HT1080 (cell line): ENCODE measurements around the gene PPP2R5D. TPM values are rescaled to one million over a fixed set of nuclear protein-coding genes. Genes with fewer than 3 reads are reported as not detected.
"Not testable (repeated sequence)": the region's sequence is repeated elsewhere in the genome, so short reads cannot be mapped to it uniquely, and the experiment has no call there.

Experiments
- DNase-seq: peaks from one replicate; pipeline ENCODE4 v3.0.0-alpha.2; 2015; ENCODE audit warnings: low read depth
- total RNA-seq: library from RNA; depleted of rRNA; stranded (reverse); fragments of >200 nt; shearing (Covaris generic); gene quantifications from 2 replicates; pipeline ENCODE4 v1.2.3, GENCODE V29; 2014

PPP2R5D gene
- total RNA-seq, 1 experiment from 2014 or later = 43.5 TPM

DNA sequence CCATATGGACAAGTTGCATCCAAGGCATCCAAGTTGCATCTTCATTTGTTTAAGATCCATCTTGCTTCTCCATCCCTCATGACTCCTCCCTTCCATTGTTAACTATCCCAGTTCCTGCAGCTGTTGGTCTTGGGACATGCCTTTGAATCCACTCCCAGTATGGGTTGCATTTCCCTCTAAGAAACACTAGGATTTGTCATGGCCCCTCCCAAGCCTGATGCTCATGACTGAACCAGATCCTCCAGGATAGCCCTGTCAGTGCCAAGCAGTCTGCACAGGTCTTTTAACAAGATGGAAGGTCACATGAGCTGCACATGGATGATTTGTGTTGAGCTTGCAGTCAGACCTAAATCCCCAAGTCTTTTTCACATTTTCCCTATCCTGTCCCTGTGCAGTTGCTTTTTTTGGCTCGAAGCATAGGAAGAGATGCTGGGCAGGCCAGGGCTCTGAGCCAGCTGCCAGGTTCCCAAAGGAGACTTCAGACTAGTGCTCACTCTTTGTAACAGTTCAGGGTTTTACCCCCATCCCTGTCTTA, 4.2 kb downstream of the PPP2R5D start:
- peak; percentile 24 for DNase-seq

GRCh38 chr6:42989923-42990322, 5.6 kb downstream of the PPP2R5D start:
- DNase-seq = no peak

DNA sequence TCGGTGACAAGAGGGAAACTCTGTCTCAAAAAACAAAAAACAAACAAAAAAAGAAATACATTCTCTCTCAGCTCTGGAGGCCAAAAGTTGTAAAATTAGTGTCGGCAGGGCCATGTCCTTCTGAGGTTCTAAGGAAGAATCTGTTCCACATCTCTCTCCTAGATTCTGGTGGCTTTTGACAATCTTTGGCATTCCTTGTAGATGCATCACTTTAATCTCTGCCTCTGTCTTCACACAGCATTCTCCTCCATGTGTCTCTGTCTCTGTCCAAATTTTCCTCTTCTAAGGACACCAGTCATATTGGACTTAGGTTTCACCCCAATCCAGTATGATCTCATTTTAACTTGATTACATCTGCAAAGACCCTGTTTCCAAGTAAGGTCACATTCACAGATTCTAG, 9.1 kb downstream of the PPP2R5D start:
- DNase-seq = no peak

GRCh38 chr6:42996513-42996912, 12.1 kb downstream of the PPP2R5D start:
- DNase-seq = no peak

GRCh38 chr6:42998205-42998604, 13.8 kb downstream of the PPP2R5D start:
- not testable (repeated sequence) for DNase-seq

- DNase-seq = no peak
Measured at GRCh38 chr6:43001843-43002242, 17.5 kb downstream of the PPP2R5D start.

DNA sequence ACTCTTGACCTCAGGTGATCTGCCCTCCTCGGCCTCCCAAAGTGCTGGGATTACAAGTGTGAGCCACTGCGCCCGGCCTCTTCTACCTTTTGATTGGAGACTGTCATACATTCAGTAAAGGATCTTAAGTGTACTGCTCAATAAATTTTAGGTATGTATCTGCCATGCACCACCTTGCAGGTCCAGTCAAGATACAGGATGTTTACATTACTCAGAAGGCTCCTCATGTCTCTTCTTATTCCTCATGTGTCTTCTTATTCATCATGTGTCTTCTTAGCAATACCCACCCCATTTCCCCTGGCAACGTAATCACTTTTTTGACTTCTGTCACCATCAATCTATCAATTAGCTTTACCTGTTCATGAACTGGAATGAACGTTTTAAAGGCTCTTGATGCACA, 21.5 kb downstream of the PPP2R5D start:
- no peak for DNase-seq

GRCh38 chr6:43006251-43006650, 21.9 kb downstream of the PPP2R5D start:
- DNase-seq = no peak

- no peak for DNase-seq
Measured at GRCh38 chr6:43007126-43007525, 22.8 kb downstream of the PPP2R5D start.

DNA sequence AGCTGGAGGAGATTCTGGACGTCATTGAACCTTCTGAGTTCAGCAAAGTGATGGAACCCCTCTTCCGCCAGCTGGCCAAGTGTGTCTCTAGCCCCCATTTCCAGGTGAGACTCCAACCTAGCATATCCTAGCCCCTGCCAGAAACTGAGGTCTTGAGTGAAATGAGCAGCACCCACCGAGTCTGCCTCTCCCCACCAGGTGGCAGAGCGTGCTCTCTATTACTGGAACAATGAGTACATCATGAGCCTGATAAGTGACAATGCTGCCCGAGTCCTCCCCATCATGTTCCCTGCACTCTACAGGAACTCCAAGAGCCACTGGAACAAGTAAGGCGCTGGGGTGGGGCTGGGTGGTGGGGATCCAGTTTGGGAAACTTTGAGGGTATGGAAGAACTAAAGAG, 24.8 kb downstream of the PPP2R5D start:
- DNase-seq = peak; percentile 21

DNA sequence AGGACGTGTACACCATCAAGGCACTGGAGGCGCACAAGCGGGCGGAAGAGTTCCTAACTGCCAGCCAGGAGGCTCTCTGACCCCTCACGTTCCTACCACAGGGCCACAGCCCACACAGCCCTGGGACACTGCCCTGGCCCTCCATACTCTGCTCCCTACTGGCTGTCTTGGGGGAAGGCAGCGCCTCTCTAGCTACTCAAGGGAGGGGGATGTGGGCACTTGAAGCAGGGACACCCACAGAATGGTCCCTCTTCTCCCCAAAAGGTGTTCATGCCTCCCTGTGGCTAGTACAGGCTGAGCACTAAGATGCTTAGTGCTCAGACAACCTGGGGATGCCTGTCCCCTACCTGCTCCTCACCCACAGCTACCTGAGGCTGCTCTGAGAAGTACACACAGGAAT, 26.8 kb downstream of the PPP2R5D start:
- DNase-seq = no peak

- no peak for DNase-seq
Measured at GRCh38 chr6:43012364-43012763, 28.0 kb downstream of the PPP2R5D start.

DNA sequence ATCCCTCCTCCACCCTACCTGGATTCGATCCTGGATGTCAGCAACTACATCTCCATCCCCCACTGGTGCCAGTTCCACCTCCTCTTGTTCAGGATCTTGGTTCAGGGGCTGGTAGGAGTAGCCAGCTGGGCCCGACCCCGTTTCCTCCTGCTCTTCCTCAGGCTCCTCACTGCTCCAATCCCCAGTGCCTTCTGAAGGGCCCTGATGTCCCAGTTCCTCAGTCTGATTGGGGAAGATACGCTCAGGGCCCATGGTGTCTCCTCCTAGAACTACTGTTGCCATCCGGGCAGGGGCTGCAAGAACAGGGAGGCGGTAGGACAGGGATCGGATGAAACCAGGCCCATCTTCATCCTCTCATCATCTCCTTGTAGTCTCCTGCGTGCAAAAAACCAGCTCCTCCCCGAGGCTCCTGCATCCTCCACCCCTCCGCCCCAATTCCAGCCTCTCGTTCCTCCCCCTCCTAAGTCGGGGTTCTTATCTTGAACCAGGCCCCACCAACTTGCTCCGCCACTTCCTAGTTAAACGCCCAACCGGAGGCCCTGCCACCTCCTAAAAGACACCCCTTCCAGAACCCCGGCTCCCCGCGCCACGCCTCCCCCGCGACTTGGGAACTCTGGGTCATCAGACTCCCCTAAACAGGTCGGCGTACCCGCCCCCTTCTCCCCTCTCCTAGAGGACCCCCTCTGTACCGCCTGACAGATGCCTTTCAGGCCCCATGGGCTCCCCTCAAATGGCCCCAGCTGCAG, 28.9 kb downstream of the PPP2R5D start:
- DNase-seq = no peak

DNA sequence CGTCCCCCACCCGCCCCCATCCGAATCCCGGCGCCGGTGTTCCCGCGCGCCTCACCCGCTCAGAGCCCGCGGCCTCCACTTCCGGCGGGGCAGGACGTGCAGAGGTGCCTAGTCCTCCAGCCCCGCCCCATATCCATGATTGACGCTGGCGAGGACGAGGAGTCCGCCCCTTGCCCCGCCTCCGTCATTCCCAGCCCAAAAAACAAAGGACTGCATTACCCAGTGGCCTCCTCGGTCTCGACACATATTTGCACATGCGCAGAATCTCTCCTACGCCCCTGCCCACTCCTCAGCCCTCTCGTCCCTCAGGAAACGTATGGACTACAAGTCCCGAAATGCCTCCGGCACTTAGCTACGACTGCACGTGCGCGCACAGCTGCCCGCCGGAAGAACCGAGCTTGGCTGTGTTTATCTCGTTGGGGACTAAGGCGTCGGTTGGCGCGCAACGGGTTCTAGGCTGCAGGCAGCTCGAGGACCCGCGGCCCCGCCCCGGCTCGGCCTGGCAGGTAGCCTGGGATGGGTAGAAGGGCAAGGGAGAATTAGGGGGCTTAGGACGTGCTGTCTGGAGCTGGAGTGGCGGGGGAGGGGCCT, 29.6 kb downstream of the PPP2R5D start, which contains the start of the genes KLHDC3 and MEA1:
TSS of gene KLHDC3 (plus strand) at position 407 of the 591 bp plus-strand sequence. CDS start 2,944 bp downstream, outside the sequence.
TSS of gene MEA1 (minus strand) at position 104 of the 591 bp plus-strand sequence. CDS start 133 bp downstream, outside the sequence.
- peak; percentile 100 for DNase-seq

GRCh38 chr6:43014434-43014909, 30.1 kb downstream of the PPP2R5D start:
- peak; percentile 16 for DNase-seq

GRCh38 chr6:43016176-43016942, 32.0 kb downstream of the PPP2R5D start:
- no peak for DNase-seq

DNA sequence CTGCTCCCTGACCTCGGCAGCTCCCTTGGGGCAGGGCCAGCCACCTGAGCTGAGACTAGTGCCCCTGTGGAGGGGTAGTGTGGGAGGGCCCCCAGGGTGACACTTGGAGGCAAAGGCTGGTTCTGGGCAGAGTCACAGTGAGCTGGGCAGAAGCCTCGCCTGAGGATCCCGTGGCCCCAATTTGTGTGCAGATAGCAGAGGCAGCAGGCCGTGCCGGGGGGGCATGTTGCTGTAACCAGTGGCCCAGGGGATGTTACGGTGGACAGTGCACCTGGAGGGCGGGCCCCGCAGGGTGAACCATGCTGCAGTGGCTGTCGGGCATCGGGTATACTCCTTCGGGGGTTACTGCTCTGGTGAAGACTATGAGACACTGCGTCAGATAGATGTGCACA, 32.6 kb downstream of the PPP2R5D start:
- no peak for DNase-seq

- DNase-seq = no peak
Measured at GRCh38 chr6:43019152-43019551, 34.8 kb downstream of the PPP2R5D start.

- DNase-seq = no peak
Measured at GRCh38 chr6:43020052-43020705, 35.8 kb downstream of the PPP2R5D start.

- no peak for DNase-seq
Measured at GRCh38 chr6:43020847-43021246, 36.5 kb downstream of the PPP2R5D start.
